SK-N-MC (cell line): ENCODE data around the gene CDH10.

ENCODE experiments used
- DNase-seq: peaks from one replicate; pipeline ENCODE4 v3.0.0-alpha.2; 2011; ENCODE audit warnings: low read depth, low spot score
- H3K27ac ChIP-seq: fragments of 200-600 bp; sonication (generic); 2 replicates; pipeline ENCODE4 v1.5.1; 2016; ENCODE audit warnings: mixed run types
- H3K36me3 ChIP-seq: fragments of 200-600 bp; sonication (generic); 2 replicates; pipeline ENCODE4 v1.6.1; 2017; ENCODE audit warnings: antibody characterized with exemption, low read length, mixed read lengths; ENCODE audit not compliant: insufficient read depth
- H3K4me3 ChIP-seq: fragments of 200-600 bp; sonication (generic); 2 replicates; pipeline ENCODE4 v1.5.1; 2016
- H3K9ac ChIP-seq: fragments of 200-600 bp; sonication (generic); 2 replicates; pipeline ENCODE4 v1.8.0; 2017; ENCODE audit warnings: mixed run types, mixed read lengths; ENCODE audit not compliant: insufficient read length
- H3K9me3 ChIP-seq: fragments of 200-600 bp; sonication (generic); 2 replicates; pipeline ENCODE4 v1.6.1; 2017; ENCODE audit warnings: low read depth, mild to moderate bottlenecking, antibody characterized with exemption, low read length, moderate library complexity, mixed read lengths
- EZH2 ChIP-seq: fragments of 200-600 bp; sonication (generic); IDR thresholded peaks from one replicate; pipeline ENCODE4 v1.6.1; 2017; ENCODE audit warnings: antibody characterized with exemption
- FOXP2 ChIP-seq: optimal IDR thresholded peaks from 2 replicates; pipeline ENCODE3; 2011; ENCODE audit warnings: mild to moderate bottlenecking, moderate library complexity; ENCODE audit not compliant: insufficient read depth; ENCODE audit errors: extremely low read length, control extremely low read depth
- POLR2AphosphoS5 ChIP-seq: IDR thresholded peaks from 2 replicates; pipeline ENCODE4 v1.6.1; 2012; ENCODE audit warnings: mild to moderate bottlenecking, low read depth, low read length, borderline replicate concordance

CDH10 gene

DNA sequence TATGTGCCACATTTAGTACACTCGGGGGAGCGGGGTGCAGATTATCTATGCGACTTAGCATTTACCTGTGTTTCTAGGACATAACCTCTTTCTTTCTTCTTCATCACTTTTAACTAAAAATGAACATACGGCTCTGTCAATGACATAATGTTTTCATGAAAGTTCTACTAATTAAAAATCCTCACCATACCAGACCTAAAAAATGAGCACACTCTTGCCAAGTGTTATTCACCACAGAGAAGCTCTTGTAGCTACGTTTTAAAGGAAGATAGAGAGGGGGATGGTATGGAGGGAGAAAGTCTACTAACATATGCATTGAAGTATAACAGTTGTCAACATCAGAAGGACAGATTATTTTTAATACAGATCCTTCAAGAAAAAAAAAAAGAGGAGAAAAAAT lies 1.6 kb downstream of the CDH10 start:
- Histone ChIP-seq H3K36me3 (no peaks in the 10 kb centered on the region), H3K4me3 (no peak overlapping the region), H3K9ac (no peak overlapping the region), H3K27ac (no peak overlapping the region), H3K9me3 (no peaks in the 10 kb centered on the region)
- no peak for DNase-seq
- TF ChIP-seq EZH2, result no peak
- no peak for TF ChIP-seq POLR2AphosphoS5
- no peak for TF ChIP-seq FOXP2

GRCh38 chr5:24642022-24642421 lies 2.8 kb downstream of the CDH10 start:
- Histone ChIP-seq H3K9me3 (no peaks in the 10 kb centered on the region), H3K36me3 (no peaks in the 10 kb centered on the region), H3K9ac (no peak overlapping the region), H3K4me3 (no peak overlapping the region), H3K27ac (no peak overlapping the region)
- peak; percentile 55 for DNase-seq
- TF ChIP-seq FOXP2 (no peak), POLR2AphosphoS5 (no peak), EZH2 (no peak)

GRCh38 chr5:24635209-24635608 lies 9.6 kb downstream of the CDH10 start:
- TF ChIP-seq FOXP2 (no peak), EZH2 (no peak), POLR2AphosphoS5 (no peak)
- H3K27ac ChIP-seq, result no peak overlapping the region
- H3K4me3 ChIP-seq, result no peak overlapping the region
- no peak overlapping the region for H3K9ac ChIP-seq
- H3K36me3 ChIP-seq, result no peaks in the 10 kb centered on the region
- DNase-seq, result no peak
- H3K9me3 ChIP-seq, result no peaks in the 10 kb centered on the region

DNA sequence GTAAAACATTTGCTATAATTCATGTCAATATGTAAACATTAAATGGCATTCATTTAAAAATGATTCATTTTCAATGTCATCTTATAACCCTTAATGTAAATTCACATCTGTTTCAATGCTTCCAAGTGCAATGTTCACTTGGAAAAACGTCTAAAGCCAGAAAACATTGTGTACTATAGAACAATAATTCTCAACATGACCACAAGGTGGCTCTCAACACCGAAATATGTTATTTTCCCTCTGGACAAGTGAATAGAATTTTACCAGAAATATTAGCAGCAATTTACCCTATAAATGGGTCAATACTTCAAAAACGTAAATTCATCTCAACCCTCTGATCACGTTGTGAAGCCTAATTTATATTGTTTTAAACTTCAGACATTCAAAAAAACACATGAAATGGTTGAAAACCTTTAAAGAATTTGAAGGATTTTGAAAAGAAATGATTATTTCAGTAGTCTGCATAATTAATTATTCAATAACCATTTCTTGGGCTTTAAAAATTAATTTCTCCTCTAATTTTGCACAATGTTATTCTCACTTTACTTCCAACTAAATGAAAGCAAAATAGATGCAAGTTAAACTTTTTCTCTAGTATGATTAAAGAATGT lies 11.0 kb downstream of the CDH10 start:
- Histone ChIP-seq H3K27ac (no peak overlapping the region), H3K9ac (no peak overlapping the region), H3K4me3 (no peak overlapping the region), H3K9me3 (no peaks in the 10 kb centered on the region), H3K36me3 (no peaks in the 10 kb centered on the region)
- TF ChIP-seq EZH2 (no peak), POLR2AphosphoS5 (no peak), FOXP2 (no peak)
- peak; percentile 51 for DNase-seq

GRCh38 chr5:24632353-24632752 lies 12.4 kb downstream of the CDH10 start:
- Histone ChIP-seq H3K9me3 (no peaks in the 10 kb centered on the region), H3K4me3 (no peak overlapping the region), H3K9ac (no peak overlapping the region), H3K36me3 (no peaks in the 10 kb centered on the region), H3K27ac (no peak overlapping the region)
- TF ChIP-seq EZH2, result no peak
- no peak for TF ChIP-seq FOXP2
- TF ChIP-seq POLR2AphosphoS5, result no peak
- no peak for DNase-seq

- Histone ChIP-seq H3K9ac (no peak overlapping the region), H3K9me3 (no peaks in the 10 kb centered on the region), H3K36me3 (no peaks in the 10 kb centered on the region), H3K4me3 (no peak overlapping the region), H3K27ac (no peak overlapping the region)
- DNase-seq, result no peak
- TF ChIP-seq POLR2AphosphoS5, result no peak
- no peak for TF ChIP-seq FOXP2
- no peak for TF ChIP-seq EZH2
Observed at GRCh38 chr5:24630918-24631317, 13.9 kb downstream of the CDH10 start.

DNA sequence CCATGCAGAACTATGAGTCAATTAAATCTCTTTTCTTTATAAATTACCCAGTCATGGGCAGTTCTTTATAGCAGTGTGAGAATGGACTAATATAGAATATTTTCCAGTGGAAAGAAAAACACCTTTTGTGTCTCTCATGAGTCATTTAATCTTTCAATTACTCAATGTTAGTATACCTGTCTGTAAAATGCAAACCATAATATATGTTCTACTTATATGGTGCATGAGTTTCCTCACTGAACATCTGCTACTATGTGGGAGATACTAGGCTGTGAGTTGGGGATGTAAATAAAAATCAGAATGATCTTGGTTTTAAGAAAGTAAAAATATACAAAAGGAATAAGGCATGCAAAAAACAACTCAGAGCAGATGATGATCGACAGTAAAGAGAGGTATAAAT lies 15.0 kb downstream of the CDH10 start:
- no peak for DNase-seq
- Histone ChIP-seq H3K27ac (no peak overlapping the region), H3K9me3 (no peaks in the 10 kb centered on the region), H3K4me3 (no peak overlapping the region), H3K9ac (no peak overlapping the region), H3K36me3 (no peaks in the 10 kb centered on the region)
- TF ChIP-seq POLR2AphosphoS5, result no peak
- no peak for TF ChIP-seq EZH2
- no peak for TF ChIP-seq FOXP2

DNA sequence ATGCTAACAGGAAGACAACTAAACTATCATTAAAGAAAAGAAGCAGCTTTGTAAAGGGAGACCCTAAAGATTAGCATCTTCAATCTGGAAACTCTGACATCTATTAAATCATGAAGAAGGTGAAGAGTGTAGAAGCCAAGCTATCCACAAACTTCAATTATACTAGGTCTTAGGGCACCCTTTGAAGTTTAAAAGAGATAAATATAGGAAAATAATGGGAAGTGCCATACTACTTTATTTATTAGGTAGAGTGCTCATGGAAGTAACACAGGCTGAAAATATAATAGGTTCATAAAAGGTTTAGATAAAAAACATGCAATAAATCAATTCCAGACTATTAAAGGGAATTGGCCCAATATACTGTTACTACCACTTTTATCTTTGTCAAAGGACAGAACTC lies 19.9 kb downstream of the CDH10 start:
- TF ChIP-seq FOXP2 (no peak), EZH2 (no peak), POLR2AphosphoS5 (no peak)
- DNase-seq, result no peak
- no peaks in the 10 kb centered on the region for H3K9me3 ChIP-seq
- no peaks in the 10 kb centered on the region for H3K36me3 ChIP-seq
- no peak overlapping the region for H3K4me3 ChIP-seq
- no peak overlapping the region for H3K9ac ChIP-seq
- no peak overlapping the region for H3K27ac ChIP-seq

GRCh38 chr5:24623624-24624023 lies 21.2 kb downstream of the CDH10 start:
- TF ChIP-seq EZH2, result no peak
- no peak for TF ChIP-seq POLR2AphosphoS5
- no peak for TF ChIP-seq FOXP2
- H3K36me3 ChIP-seq, result no peaks in the 10 kb centered on the region
- DNase-seq, result no peak

More at GRCh38 chr5:24623624-24624023, 21.2 kb downstream of the CDH10 start:
- Histone ChIP-seq H3K9me3 (no peaks in the 10 kb centered on the region), H3K4me3 (peak overlapping the region; percentile 46), H3K27ac (peak overlapping the region; percentile 44), H3K9ac (no peak overlapping the region)
